Activated T-cell treated with anti-CD3 and anti-CD28 coated beads, Interleukin-2, amount 50 U/mL, for 4 hours (primary cell): ENCODE results near the gene RCOR2. TPM values are rescaled to one million over a fixed set of nuclear protein-coding genes. Genes with fewer than 3 reads are reported as not detected.
A peak's percentile ranks its signal among the peaks of the same experiment; 100 is the strongest.

Source experiments
- ATAC-seq, 2 donors: fragments of 200-7000 bp; cut with Tn5 transposase; one replicate each; pipeline ENCODE4 v1.10.0; 2021
- DNase-seq: peaks from one replicate; pipeline ENCODE4 v3.0.0-alpha.2; 2020
- H3K27me3 Mint-ChIP-seq: one replicate; pipeline ENCODE4 v1.8.0; 2021; ENCODE audit warnings: low read depth, mixed read lengths
- H3K36me3 Mint-ChIP-seq: one replicate; pipeline ENCODE4 v1.8.0; 2022; ENCODE audit warnings: mixed read lengths; ENCODE audit not compliant: insufficient read depth
- H3K4me1 Mint-ChIP-seq: one replicate; pipeline ENCODE4 v1.8.0; 2021; ENCODE audit warnings: low read depth, mixed read lengths
- H3K4me3 Mint-ChIP-seq: one replicate; pipeline ENCODE4 v1.8.0; 2021; ENCODE audit warnings: mild to moderate bottlenecking, moderate library complexity, mixed read lengths
- H3K9me3 Mint-ChIP-seq: one replicate; pipeline ENCODE4 v1.8.0; 2021; ENCODE audit warnings: mixed read lengths
- total RNA-seq, 3 donors: library from RNA; stranded (reverse); gene quantifications; one replicate each; pipeline ENCODE4 v1.2.1, GENCODE V29; 2021

RCOR2 gene
- total RNA-seq, 3 donors from 2014 or later: 0.13 to 0.27 TPM; not detected in 1

DNA sequence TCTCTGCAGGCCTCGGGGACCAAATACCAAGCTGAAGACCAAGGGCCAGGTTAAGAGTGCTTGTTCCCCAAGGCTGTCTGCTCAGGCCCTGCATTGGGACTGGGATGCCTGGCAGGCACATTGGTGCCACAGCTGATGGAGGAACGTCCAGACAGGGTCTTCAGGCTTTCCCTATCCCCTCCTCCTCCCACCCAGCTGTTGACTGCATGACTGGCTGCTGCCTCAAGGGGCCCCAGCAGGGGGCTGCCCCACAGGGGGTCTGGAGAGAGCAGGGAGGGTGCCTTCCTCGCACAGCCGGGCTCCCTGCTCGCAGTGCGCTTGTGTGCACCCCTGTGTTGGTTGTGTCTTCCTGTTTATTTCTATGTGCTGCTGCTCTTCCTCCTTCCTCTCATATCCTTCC lies 9.9 kb downstream of the RCOR2 start:
- ATAC-seq: no peak
- Mint-ChIP-seq H3K27me3 (no peaks in the 10 kb centered on the region), H3K4me3 (no peak overlapping the region), H3K36me3 (peaks cover 26% of the 10 kb centered on the region), H3K9me3 (no peaks in the 10 kb centered on the region), H3K4me1 (peaks cover 3% of the 10 kb centered on the region)
- no peak for DNase-seq

DNA sequence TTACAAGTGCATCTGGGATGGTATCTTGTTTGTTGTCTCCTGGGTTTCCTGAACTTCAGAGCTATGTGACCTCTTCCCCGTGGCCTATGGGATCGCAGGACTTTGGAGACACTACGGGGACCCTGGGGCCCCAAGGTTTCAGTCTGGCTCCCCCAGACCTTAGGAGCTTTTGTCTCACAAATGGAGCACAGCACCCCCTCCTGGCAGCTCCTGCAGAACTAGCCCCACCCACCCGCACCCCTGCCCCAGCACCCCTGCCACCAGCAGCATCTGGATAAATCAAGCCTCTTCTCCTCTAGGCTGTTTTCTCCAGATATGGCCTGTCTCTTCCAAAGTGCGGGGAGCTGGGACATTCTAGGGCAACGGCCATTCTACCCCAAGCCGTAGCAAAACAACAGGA lies 10.4 kb downstream of the RCOR2 start:
- Mint-ChIP-seq H3K4me3 (no peak overlapping the region), H3K4me1 (peaks cover 3% of the 10 kb centered on the region), H3K9me3 (no peaks in the 10 kb centered on the region), H3K27me3 (no peaks in the 10 kb centered on the region), H3K36me3 (peaks cover 30% of the 10 kb centered on the region)
- ATAC-seq (peak in 1 of 2 donors; percentile 52), DNase-seq (peak; percentile 51)

DNA sequence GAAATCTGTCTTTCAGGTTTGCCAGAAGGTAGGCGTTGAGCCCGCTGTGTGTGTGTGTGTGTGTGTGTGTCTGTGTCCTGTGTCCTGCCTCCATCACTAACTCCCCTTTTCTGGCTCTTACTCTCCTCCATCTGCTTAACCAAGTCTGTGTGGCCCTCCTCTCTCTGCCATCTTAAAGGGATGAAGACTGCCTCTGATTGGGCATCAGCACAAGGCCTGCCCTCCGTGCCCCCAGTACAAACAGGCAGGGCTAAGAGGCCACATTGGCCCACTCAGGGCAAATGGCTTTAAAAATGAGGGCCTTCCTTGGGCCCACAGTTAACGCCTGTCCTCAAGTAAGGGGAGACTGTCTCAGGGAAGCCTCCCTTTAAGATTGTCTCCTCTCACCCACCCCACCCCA lies 10.9 kb downstream of the RCOR2 start:
- ATAC-seq: no peak
- H3K4me1 Mint-ChIP-seq: peaks cover 5% of the 10 kb centered on the region
- peaks cover 35% of the 10 kb centered on the region for H3K36me3 Mint-ChIP-seq
- H3K27me3 Mint-ChIP-seq: no peaks in the 10 kb centered on the region
- DNase-seq: no peak
- H3K4me3 Mint-ChIP-seq: no peak overlapping the region
- H3K9me3 Mint-ChIP-seq: no peaks in the 10 kb centered on the region

DNA sequence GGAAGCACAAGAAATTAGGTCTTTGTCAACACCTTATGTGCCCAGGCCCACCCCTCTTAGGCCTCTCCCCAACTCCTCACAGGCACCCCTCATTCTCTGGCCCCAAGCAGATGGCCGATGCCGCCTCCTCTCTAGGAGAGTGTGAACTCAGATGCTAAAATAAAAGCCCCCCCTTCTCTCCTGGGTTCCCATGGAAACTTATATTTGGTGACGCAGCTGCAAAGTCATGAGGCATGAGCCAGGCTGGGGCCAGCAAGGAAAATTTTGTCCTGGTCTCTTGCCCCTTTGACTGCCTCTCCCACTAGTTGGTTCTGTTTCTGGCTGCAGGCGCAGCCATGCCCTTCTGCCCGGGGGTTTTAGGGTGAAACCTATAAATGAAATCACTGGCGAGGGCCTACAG lies 11.8 kb downstream of the RCOR2 start:
- no peaks in the 10 kb centered on the region for H3K9me3 Mint-ChIP-seq
- H3K4me1 Mint-ChIP-seq: peaks cover 4% of the 10 kb centered on the region
- peaks cover 42% of the 10 kb centered on the region for H3K36me3 Mint-ChIP-seq
- DNase-seq (no peak), ATAC-seq (no peak)
- H3K4me3 Mint-ChIP-seq: no peak overlapping the region
- H3K27me3 Mint-ChIP-seq: no peaks in the 10 kb centered on the region

- H3K4me1 Mint-ChIP-seq: peaks cover 4% of the 10 kb centered on the region
- ATAC-seq (no peak), DNase-seq (no peak)
- H3K36me3 Mint-ChIP-seq: peaks cover 46% of the 10 kb centered on the region
- no peaks in the 10 kb centered on the region for H3K9me3 Mint-ChIP-seq
- no peaks in the 10 kb centered on the region for H3K27me3 Mint-ChIP-seq
- H3K4me3 Mint-ChIP-seq: no peak overlapping the region
Observed at GRCh38 chr11:63904743-63905142, 12.2 kb downstream of the RCOR2 start.

DNA sequence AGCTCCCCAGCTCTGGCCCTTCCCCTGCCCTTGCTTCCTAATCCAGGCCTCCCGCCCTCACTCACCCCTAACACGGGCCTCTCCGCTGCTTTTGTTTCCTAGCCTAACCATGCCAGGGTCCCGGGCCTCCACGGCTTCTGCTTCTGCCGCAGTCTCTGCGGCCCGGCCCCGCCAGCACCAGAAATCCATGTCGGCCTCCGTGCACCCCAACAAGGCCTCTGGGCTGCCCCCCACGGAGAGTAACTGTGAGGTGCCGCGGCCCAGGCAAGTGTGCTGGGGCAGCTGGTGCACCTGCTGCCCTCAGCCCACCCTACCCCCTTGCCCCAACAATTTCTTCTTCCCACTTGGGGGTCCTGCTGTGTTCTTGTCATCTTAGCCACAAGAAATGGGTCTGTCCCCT lies 13.1 kb downstream of the RCOR2 start:
- Mint-ChIP-seq H3K4me3 (no peak overlapping the region), H3K27me3 (no peaks in the 10 kb centered on the region), H3K4me1 (peaks cover 4% of the 10 kb centered on the region), H3K36me3 (peaks cover 52% of the 10 kb centered on the region), H3K9me3 (no peaks in the 10 kb centered on the region)
- ATAC-seq (no peak), DNase-seq (no peak)

- Mint-ChIP-seq H3K27me3 (no peaks in the 10 kb centered on the region), H3K9me3 (no peaks in the 10 kb centered on the region), H3K4me1 (peaks cover 7% of the 10 kb centered on the region), H3K36me3 (peaks cover 61% of the 10 kb centered on the region), H3K4me3 (no peak overlapping the region)
- ATAC-seq (no peak), DNase-seq (no peak)
Observed at GRCh38 chr11:63901660-63902059, 15.3 kb downstream of the RCOR2 start.

DNA sequence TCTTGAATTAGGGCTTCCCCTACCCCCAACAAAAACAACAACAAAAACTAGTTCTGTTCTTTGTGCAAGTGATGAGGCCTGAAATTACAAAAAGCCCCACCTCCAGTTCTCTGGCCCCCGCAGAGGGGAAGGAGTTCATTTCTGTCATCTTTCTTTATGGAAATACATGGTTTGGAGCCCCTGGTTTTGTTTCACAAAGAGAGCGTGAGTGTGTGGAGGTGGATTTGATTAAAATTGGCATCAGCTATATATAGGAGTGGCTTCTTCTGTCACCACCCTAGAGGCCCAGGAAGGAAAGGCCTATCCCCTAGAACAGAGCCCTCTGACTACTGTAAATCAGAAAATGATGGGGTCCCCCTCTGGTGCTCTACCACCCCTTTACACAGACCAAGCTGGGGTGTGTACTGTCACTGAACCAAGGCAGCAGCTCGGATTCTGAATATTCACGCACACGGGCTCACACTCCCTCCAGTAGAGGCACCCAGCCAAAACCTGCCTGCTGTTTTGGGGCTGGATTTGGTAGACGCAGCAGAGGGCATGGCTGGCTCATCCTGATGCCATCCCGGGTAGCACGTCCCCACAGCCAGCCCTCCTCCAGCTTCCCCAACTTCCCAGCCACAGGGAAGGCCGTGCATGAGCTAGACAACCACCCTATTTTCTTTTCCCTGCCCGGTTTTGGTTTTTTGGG lies 19.4 kb downstream of the RCOR2 start:
- no peaks in the 10 kb centered on the region for H3K9me3 Mint-ChIP-seq
- peaks cover 26% of the 10 kb centered on the region for H3K4me1 Mint-ChIP-seq
- peaks cover 50% of the 10 kb centered on the region for H3K36me3 Mint-ChIP-seq
- no peak for DNase-seq
- no peak overlapping the region for H3K4me3 Mint-ChIP-seq
- no peak for ATAC-seq
- H3K27me3 Mint-ChIP-seq: no peaks in the 10 kb centered on the region

GRCh38 chr11:63896071-63896470 lies 20.9 kb downstream of the RCOR2 start:
- Mint-ChIP-seq H3K9me3 (no peaks in the 10 kb centered on the region), H3K4me1 (peaks cover 40% of the 10 kb centered on the region), H3K4me3 (no peak overlapping the region), H3K27me3 (no peaks in the 10 kb centered on the region), H3K36me3 (peaks cover 41% of the 10 kb centered on the region)
- ATAC-seq (no peak), DNase-seq (no peak)

GRCh38 chr11:63893355-63893754 lies 23.6 kb downstream of the RCOR2 start:
- Mint-ChIP-seq H3K9me3 (no peaks in the 10 kb centered on the region), H3K4me3 (no peak overlapping the region), H3K4me1 (peaks cover 67% of the 10 kb centered on the region), H3K27me3 (no peaks in the 10 kb centered on the region), H3K36me3 (peaks cover 23% of the 10 kb centered on the region)
- DNase-seq: no peak
- no peak for ATAC-seq

- Mint-ChIP-seq H3K4me3 (no peak overlapping the region), H3K27me3 (no peaks in the 10 kb centered on the region), H3K36me3 (peaks cover 17% of the 10 kb centered on the region), H3K4me1 (peaks cover 77% of the 10 kb centered on the region), H3K9me3 (no peaks in the 10 kb centered on the region)
- no peak for ATAC-seq
- DNase-seq: no peak
Observed at GRCh38 chr11:63892228-63892627, 24.7 kb downstream of the RCOR2 start.

GRCh38 chr11:63890368-63890767 lies 26.6 kb downstream of the RCOR2 start:
- no peak overlapping the region for H3K4me3 Mint-ChIP-seq
- H3K27me3 Mint-ChIP-seq: no peaks in the 10 kb centered on the region
- ATAC-seq: no peak
- DNase-seq: no peak
- H3K36me3 Mint-ChIP-seq: peaks cover 5% of the 10 kb centered on the region
- H3K9me3 Mint-ChIP-seq: no peaks in the 10 kb centered on the region
- H3K4me1 Mint-ChIP-seq: peaks cover 74% of the 10 kb centered on the region

GRCh38 chr11:63889344-63889743 lies 27.6 kb downstream of the RCOR2 start:
- Mint-ChIP-seq H3K9me3 (no peaks in the 10 kb centered on the region), H3K36me3 (peaks cover 3% of the 10 kb centered on the region), H3K4me3 (peak overlapping the region; percentile 87), H3K27me3 (no peaks in the 10 kb centered on the region), H3K4me1 (peaks cover 76% of the 10 kb centered on the region)
- ATAC-seq (no peak), DNase-seq (no peak)

DNA sequence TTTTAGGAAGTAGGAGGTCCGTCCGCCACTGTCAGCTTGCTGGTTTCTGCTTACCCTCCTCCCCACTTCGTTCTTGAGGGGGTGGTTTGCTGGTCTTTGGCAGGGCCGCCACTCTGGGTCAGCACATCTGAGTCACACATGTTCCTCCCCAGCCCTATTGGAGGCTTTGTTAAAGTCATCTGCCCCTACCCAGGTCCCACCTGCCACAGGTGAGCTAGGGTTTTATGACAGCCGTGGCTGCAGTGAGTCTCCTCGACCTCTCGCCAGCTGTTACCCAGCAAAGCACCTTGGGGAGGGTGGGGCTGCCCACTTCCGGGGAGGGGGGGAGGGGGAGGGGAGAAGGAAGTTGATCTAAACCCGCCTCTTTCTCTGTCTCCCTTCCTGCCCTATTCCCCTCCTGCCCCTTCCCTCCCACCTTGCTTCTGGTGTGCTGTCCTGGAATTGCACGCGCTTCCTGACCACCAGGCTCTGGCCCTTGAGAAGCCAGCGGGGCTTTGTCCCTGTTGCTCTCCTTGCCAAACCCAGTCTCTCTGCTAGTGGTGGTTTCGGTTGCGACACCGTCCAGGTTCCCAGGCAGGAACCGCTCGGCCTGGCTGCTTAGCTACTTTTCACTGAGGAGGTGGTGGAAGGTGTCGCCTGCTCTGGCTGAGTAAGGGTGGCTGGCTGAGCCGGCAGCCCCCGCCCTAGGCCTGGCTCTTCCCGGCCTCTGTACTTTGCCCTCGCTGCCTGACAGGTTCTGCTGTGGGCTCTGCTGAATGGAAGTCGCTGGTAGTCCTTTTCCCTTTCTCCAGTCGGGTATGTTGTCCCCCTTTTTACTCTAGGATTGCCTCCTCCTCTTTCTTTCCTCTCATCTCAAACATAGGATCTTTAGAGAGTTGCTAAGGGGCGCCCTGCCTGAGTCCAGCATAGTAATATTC lies 28.5 kb downstream of the RCOR2 start:
- H3K27me3 Mint-ChIP-seq: no peaks in the 10 kb centered on the region
- ATAC-seq: peak; percentile 70 to 75

More for the DNA sequence above, 28.5 kb downstream of the RCOR2 start:
- Mint-ChIP-seq H3K4me3 (peak overlapping the region; percentile 87), H3K4me1 (peaks cover 81% of the 10 kb centered on the region), H3K9me3 (no peaks in the 10 kb centered on the region), H3K36me3 (peaks cover 1% of the 10 kb centered on the region)
- peak; percentile 52 for DNase-seq
